Measurements from ENCODE around the gene DEGS2.
A peak's percentile ranks its signal among the peaks of the same experiment; 100 is the strongest.

Gene DEGS2

GRCh38 chr14:100158566-100159093, 815 bp downstream of the DEGS2 start:
- H3K4me3 ChIP-seq (ENCODE audit: low read depth, low read length), result peak overlapping the region; percentile 11
- TF ChIP-seq CTCF (IDR thresholded peaks at IDR 0.05; ENCODE audit: borderline replicate concordance, insufficient read depth, low read depth, low read length), result no peak

- H3K4me3 ChIP-seq (ENCODE audit: low read depth, low read length), result peak overlapping the region; percentile 10
Observed at GRCh38 chr14:100157548-100158232, 1.8 kb downstream of the DEGS2 start.

- TF ChIP-seq CTCF (IDR thresholded peaks at IDR 0.05; ENCODE audit: borderline replicate concordance, insufficient read depth, low read depth, low read length), result no peak
- no peak overlapping the region for H3K4me3 ChIP-seq (ENCODE audit: low read depth, low read length)
Observed at GRCh38 chr14:100156776-100157175, 2.7 kb downstream of the DEGS2 start.

GRCh38 chr14:100155756-100156616, 3.5 kb downstream of the DEGS2 start:
- TF ChIP-seq CTCF (IDR thresholded peaks at IDR 0.05; ENCODE audit: borderline replicate concordance, insufficient read depth, low read depth, low read length), result no peak

GRCh38 chr14:100155049-100155621, 4.3 kb downstream of the DEGS2 start:
- no peak overlapping the region for H3K4me3 ChIP-seq (ENCODE audit: low read depth, low read length)
- TF ChIP-seq CTCF (IDR thresholded peaks at IDR 0.05; ENCODE audit: borderline replicate concordance, insufficient read depth, low read depth, low read length), result peak; percentile 68; the same call in 1 of the 2 replicates

More at GRCh38 chr14:100155756-100156616, 3.5 kb downstream of the DEGS2 start:
- no peak overlapping the region for H3K4me3 ChIP-seq (ENCODE audit: low read depth, low read length)

GRCh38 chr14:100153560-100153959, 5.9 kb downstream of the DEGS2 start:
- no peak overlapping the region for H3K4me3 ChIP-seq (ENCODE audit: low read depth, low read length)
- no peak for TF ChIP-seq CTCF (IDR thresholded peaks at IDR 0.05; ENCODE audit: borderline replicate concordance, insufficient read depth, low read depth, low read length)

GRCh38 chr14:100152091-100152490, 7.4 kb downstream of the DEGS2 start:
- no peak for TF ChIP-seq CTCF (IDR thresholded peaks at IDR 0.05; ENCODE audit: borderline replicate concordance, insufficient read depth, low read depth, low read length)
- no peak overlapping the region for H3K4me3 ChIP-seq (ENCODE audit: low read depth, low read length)

Measured in GM12875 (cell line).